B cell (primary cell): ENCODE measurements around the gene KCNC3. TPM values are rescaled to one million over a fixed set of nuclear protein-coding genes. Genes with fewer than 3 reads are reported as not detected.

Source experiments
- ATAC-seq: fragments of 200-7000 bp; cut with Tn5 transposase; one replicate; pipeline ENCODE4 v1.10.0; 2021; ENCODE audit warnings: low read depth, mild to moderate bottlenecking, moderate number of reproducible peaks, moderate library complexity
- CTCF ChIA-PET: fragments of 350-600 bp; sonication (Branson Sonifier 250); formaldehyde crosslinking; loops from one replicate; lab custom pipeline; 2021; ENCODE audit warnings: antibody characterized with exemption, inconsistent platforms; lab: Charles Lee
- POLR2A ChIA-PET: fragments of 350-600 bp; sonication (Branson Sonifier 250); formaldehyde crosslinking; loops from one replicate; lab custom pipeline; 2021; ENCODE audit warnings: antibody characterized with exemption; lab: Charles Lee
- DNase-seq: peaks from one replicate; pipeline ENCODE4 v3.0.0; 2013
- H2AFZ ChIP-seq: 2 replicates; pipeline ENCODE4 v1.6.1; 2012; ENCODE audit warnings: mild to moderate bottlenecking, low read depth, low read length; ENCODE audit not compliant: insufficient read depth, poor library complexity, severe bottlenecking
- H3K27ac ChIP-seq, 2 donors: 1 replicate in 1 of 2; 2 replicates in 1 of 2; pipeline ENCODE4 v1.5.1; 2012 to 2013; ENCODE audit warnings: low read length in 2 of 2, mild to moderate bottlenecking in 2 of 2, moderate library complexity in 1 of 2
- H3K27me3 ChIP-seq, 4 experiments: fragments of 200-600 bp in 1 of 4; sonication (generic) in 1 of 4; replicated peaks in 1 of 4; 1 replicate in 2 of 4; 2 replicates in 2 of 4; pipeline versions ENCODE4 v1.6.1 to v1.7.0; 2013 to 2016; ENCODE audit warnings: low read length in 3 of 4, mild to moderate bottlenecking in 2 of 4, mixed read lengths in 1 of 4, moderate library complexity in 1 of 4; ENCODE audit not compliant: insufficient read depth in 4 of 4, control insufficient read depth in 3 of 4; ENCODE audit errors: control extremely low read depth in 1 of 4
- H3K36me3 ChIP-seq, 2 experiments: replicated peaks in 1 of 2; 1 replicate in 1 of 2; 2 replicates in 1 of 2; pipeline versions ENCODE4 v1.6.1 to v1.7.1; 2013; ENCODE audit warnings: low read length in 1 of 2; ENCODE audit not compliant: insufficient read depth in 2 of 2, control insufficient read depth in 1 of 2; ENCODE audit errors: control extremely low read depth in 1 of 2, extremely low read depth in 1 of 2
- H3K4me1 ChIP-seq, 2 donors: fragments of 200-600 bp in 1 of 2; sonication (generic) in 1 of 2; 1 replicate in 1 of 2; 2 replicates in 1 of 2; pipeline versions ENCODE4 v1.5.1 to v1.6.1; 2013 to 2017; ENCODE audit warnings: low read length in 2 of 2; ENCODE audit not compliant: control insufficient read depth in 2 of 2, insufficient read depth in 2 of 2
- H3K4me2 ChIP-seq: replicated peaks from 2 replicates; pipeline ENCODE3; 2012; ENCODE audit warnings: mild to moderate bottlenecking, low read depth, low read length; ENCODE audit not compliant: poor library complexity, severe bottlenecking
- H3K4me3 ChIP-seq, 5 experiments: fragments of 200-600 bp in 1 of 5; sonication (generic) in 1 of 5; 1 replicate in 3 of 5; 2 replicates in 2 of 5; pipeline versions ENCODE4 v1.5.1 to v1.7.0; 2011 to 2016; ENCODE audit warnings: low read length in 4 of 5, mild to moderate bottlenecking in 4 of 5, low read depth in 2 of 5, control low read depth in 1 of 5, moderate library complexity in 1 of 5; ENCODE audit not compliant: insufficient read depth in 1 of 5; ENCODE audit errors: control extremely low read depth in 1 of 5, extremely low read depth in 1 of 5
- H3K79me2 ChIP-seq: fragments of 200-600 bp; sonication (generic); one replicate; pipeline ENCODE4 v1.6.0; 2016; ENCODE audit warnings: low read length; ENCODE audit not compliant: control insufficient read depth, insufficient read depth
- H3K9ac ChIP-seq: fragments of 200-600 bp; sonication (generic); 2 replicates; pipeline ENCODE4 v1.6.1; 2017; ENCODE audit warnings: mild to moderate bottlenecking, low read length, moderate library complexity
- H3K9me3 ChIP-seq, 3 donors: one replicate each; pipeline versions ENCODE4 v1.6.1 to v1.7.1; 2013; ENCODE audit warnings: low read length in 2 of 3; ENCODE audit not compliant: control insufficient read depth in 2 of 3, insufficient read depth in 1 of 3; ENCODE audit errors: control extremely low read depth in 1 of 3
- H4K20me1 ChIP-seq: 2 replicates; pipeline ENCODE4 v1.6.0; 2012; ENCODE audit warnings: mild to moderate bottlenecking, low read length; ENCODE audit not compliant: insufficient read depth, control insufficient read depth, poor library complexity, severe bottlenecking
- H3K27ac Mint-ChIP-seq: one replicate; pipeline ENCODE4 v1.8.0; 2021; ENCODE audit warnings: mixed read lengths
- H3K27me3 Mint-ChIP-seq: one replicate; pipeline ENCODE4 v1.8.0; 2021; ENCODE audit warnings: mixed read lengths
- H3K4me1 Mint-ChIP-seq: one replicate; pipeline ENCODE4 v1.8.0; 2021; ENCODE audit warnings: mixed read lengths
- H3K4me3 Mint-ChIP-seq: one replicate; pipeline ENCODE4 v1.8.0; 2021; ENCODE audit warnings: mixed read lengths
- H3K9me3 Mint-ChIP-seq: one replicate; pipeline ENCODE4 v1.8.0; 2022; ENCODE audit warnings: mixed read lengths; ENCODE audit not compliant: insufficient read depth
- EZH2 ChIP-seq: IDR thresholded peaks from 2 replicates; pipeline ENCODE4 v1.6.1; 2012; ENCODE audit warnings: borderline replicate concordance, low read depth, mild to moderate bottlenecking, moderate library complexity, low read length; ENCODE audit not compliant: insufficient read depth, poor library complexity, severe bottlenecking
- WGBS: methylation state at CpG from one replicate; pipeline ENCODE4 v1.1.5; 2013; ENCODE audit warnings: missing lambda C conversion rate; ENCODE audit not compliant: insufficient coverage; 5-methylcytosine and 5-hydroxymethylcytosine counted together
- intact Hi-C: fragments of 100-400 bp; cut with micrococcal nuclease; formaldehyde crosslinking; loops from one replicate; pipeline ENCODE4 v1.10.0; 2022
- polyA plus RNA-seq: library from polyadenylated mRNA; depleted of rRNA; stranded (reverse); fragments of >200 nt; gene quantifications from 2 replicates; pipeline ENCODE4 v1.2.3, GENCODE V29; 2012
- total RNA-seq, 2 donors: library from RNA; stranded (reverse); fragments of 120-200 nt in 1 of 2; gene quantifications; 1 replicate in 1 of 2; 2 replicates in 1 of 2; pipeline versions ENCODE4 v1.2.3 to v1.2.4, GENCODE V29; 2013 to 2022
- TF ChIP-seq, protein P1 (sequence below): fragments of 200-600 bp; IDR thresholded peaks from one replicate; pipeline ENCODE4 v1.8.0; 2022; ENCODE audit warnings: antibody characterized with exemption, mild to moderate bottlenecking

Gene KCNC3
- total and polyA plus RNA-seq, 2 donors (not counting 1 experiment from before 2014, with no cell fraction given) = 12.3 to 23.0 TPM

DNA sequence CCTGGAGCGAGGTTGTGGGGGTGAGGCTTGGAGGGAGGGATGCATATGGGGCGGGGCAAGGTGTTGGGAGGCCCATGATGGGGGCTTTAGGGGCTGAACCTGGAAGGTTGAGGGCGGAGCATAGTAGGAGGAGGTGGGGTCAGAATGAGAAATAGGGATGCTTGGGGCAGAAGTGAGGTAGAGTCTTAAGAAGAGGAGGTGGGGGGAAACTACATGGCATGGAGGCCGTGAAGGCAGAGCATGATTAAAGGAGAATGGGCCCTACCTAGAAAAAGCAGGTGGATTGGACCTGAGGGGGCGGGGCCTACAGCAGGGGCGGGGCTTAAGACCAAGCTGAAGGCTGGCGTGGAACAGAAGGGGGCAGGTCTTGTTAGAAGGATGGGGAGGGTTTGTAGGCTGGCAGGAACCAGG is 47.9 kb upstream of the KCNC3 start:
- 66% methylated on average over 4 of the region's 7 CpGs for WGBS
- intact Hi-C loops = loop anchor here (2.0 kb wide), 4 partner anchors 20 to 428 kb away; no protein-coding TSS in a partner anchor
- ATAC-seq = peak; percentile 20

More for the DNA sequence above, 47.9 kb upstream of the KCNC3 start:
- peak; percentile 72 for DNase-seq
- H3K9me3 ChIP-seq = no peaks in the 10 kb centered on the region
- H3K36me3 ChIP-seq = peaks cover 1 to 49% of the 10 kb centered on the region in 2 experiments
- H3K79me2 ChIP-seq = peaks cover 17% of the 10 kb centered on the region
- H4K20me1 ChIP-seq = peaks cover 50% of the 10 kb centered on the region
- H2AFZ ChIP-seq = no peak overlapping the region
- Mint-ChIP-seq H3K9me3 (no peaks in the 10 kb centered on the region), H3K27me3 (no peaks in the 10 kb centered on the region), H3K4me1 (peaks cover 19% of the 10 kb centered on the region), H3K4me3 (peak overlapping the region; percentile 97), H3K27ac (peak overlapping the region; percentile 83)
- peak overlapping the region in 2 of 5 experiments; percentile 12 to 35 for H3K4me3 ChIP-seq
- ChIA-PET CTCF (interaction anchor here (2.9 kb wide), 1 partner anchor 84 kb away, joined by 15 read pairs; no protein-coding TSS in a partner anchor), POLR2A (no interaction called here)
- peak overlapping the region; percentile 36 to 41 for H3K27ac ChIP-seq
- H3K9ac ChIP-seq = peak overlapping the region; percentile 19
- H3K4me1 ChIP-seq = peaks cover 6 to 14% of the 10 kb centered on the region in 2 donors
- H3K4me2 ChIP-seq = peak overlapping the region; percentile 89
- no peaks in the 10 kb centered on the region for H3K27me3 ChIP-seq
- TF ChIP-seq, protein P1, sequence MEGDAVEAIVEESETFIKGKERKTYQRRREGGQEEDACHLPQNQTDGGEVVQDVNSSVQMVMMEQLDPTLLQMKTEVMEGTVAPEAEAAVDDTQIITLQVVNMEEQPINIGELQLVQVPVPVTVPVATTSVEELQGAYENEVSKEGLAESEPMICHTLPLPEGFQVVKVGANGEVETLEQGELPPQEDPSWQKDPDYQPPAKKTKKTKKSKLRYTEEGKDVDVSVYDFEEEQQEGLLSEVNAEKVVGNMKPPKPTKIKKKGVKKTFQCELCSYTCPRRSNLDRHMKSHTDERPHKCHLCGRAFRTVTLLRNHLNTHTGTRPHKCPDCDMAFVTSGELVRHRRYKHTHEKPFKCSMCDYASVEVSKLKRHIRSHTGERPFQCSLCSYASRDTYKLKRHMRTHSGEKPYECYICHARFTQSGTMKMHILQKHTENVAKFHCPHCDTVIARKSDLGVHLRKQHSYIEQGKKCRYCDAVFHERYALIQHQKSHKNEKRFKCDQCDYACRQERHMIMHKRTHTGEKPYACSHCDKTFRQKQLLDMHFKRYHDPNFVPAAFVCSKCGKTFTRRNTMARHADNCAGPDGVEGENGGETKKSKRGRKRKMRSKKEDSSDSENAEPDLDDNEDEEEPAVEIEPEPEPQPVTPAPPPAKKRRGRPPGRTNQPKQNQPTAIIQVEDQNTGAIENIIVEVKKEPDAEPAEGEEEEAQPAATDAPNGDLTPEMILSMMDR = no peak
- TF ChIP-seq EZH2 = no peak
